GM18498 (cell line): Measurements from ENCODE around the gene MRPS11.
"Not testable (repeated sequence)": the region's sequence is repeated elsewhere in the genome, so short reads cannot be mapped to it uniquely, and the experiment has no call there.

Source experiments
- ATAC-seq: cut with Tn5 transposase; IDR thresholded peaks from one replicate; pipeline ENCODE4 v1.9.1; 2021; ENCODE audit warnings: mild to moderate bottlenecking, moderate library complexity; ENCODE audit not compliant: unreplicated experiment

MRPS11 gene

GRCh38 chr15:88489321-88489720 lies 21.8 kb downstream of the MRPS11 start:
- ATAC-seq = no peak

- no peak for ATAC-seq
Observed at GRCh38 chr15:88490036-88490435, 22.5 kb downstream of the MRPS11 start.

GRCh38 chr15:88491158-88491557 lies 23.6 kb downstream of the MRPS11 start:
- no peak for ATAC-seq

- no peak for ATAC-seq
Observed at GRCh38 chr15:88493844-88494243, 26.3 kb downstream of the MRPS11 start.

GRCh38 chr15:88497109-88497765 lies 29.7 kb downstream of the MRPS11 start:
- no peak for ATAC-seq

GRCh38 chr15:88498996-88499395 lies 31.5 kb downstream of the MRPS11 start:
- ATAC-seq = no peak

GRCh38 chr15:88504445-88504844 lies 36.9 kb downstream of the MRPS11 start:
- no peak for ATAC-seq

- no peak for ATAC-seq
Observed at GRCh38 chr15:88505721-88506120, 38.2 kb downstream of the MRPS11 start.

GRCh38 chr15:88506628-88507027 lies 39.1 kb downstream of the MRPS11 start:
- ATAC-seq = no peak

GRCh38 chr15:88509321-88509720 lies 41.8 kb downstream of the MRPS11 start:
- no peak for ATAC-seq

GRCh38 chr15:88509964-88510363 lies 42.5 kb downstream of the MRPS11 start:
- no peak for ATAC-seq

GRCh38 chr15:88511161-88511560 lies 43.7 kb downstream of the MRPS11 start:
- no peak for ATAC-seq

- ATAC-seq = no peak
Observed at GRCh38 chr15:88512078-88512477, 44.6 kb downstream of the MRPS11 start.

- ATAC-seq = no peak
Observed at GRCh38 chr15:88512601-88513000, 45.1 kb downstream of the MRPS11 start.

- no peak for ATAC-seq
Observed at GRCh38 chr15:88513195-88513594, 45.7 kb downstream of the MRPS11 start.

- ATAC-seq = no peak
Observed at GRCh38 chr15:88518903-88519302, 51.4 kb downstream of the MRPS11 start.

- not testable (repeated sequence) for ATAC-seq
Observed at GRCh38 chr15:88524094-88524493, 56.6 kb downstream of the MRPS11 start.

- no peak for ATAC-seq
Observed at GRCh38 chr15:88525418-88525817, 57.9 kb downstream of the MRPS11 start.

- no peak for ATAC-seq
Observed at GRCh38 chr15:88526247-88526879, 58.9 kb downstream of the MRPS11 start.

GRCh38 chr15:88529021-88529630 lies 61.6 kb downstream of the MRPS11 start:
- ATAC-seq = no peak
